ENCODE results near the gene FA2H.

DNA sequence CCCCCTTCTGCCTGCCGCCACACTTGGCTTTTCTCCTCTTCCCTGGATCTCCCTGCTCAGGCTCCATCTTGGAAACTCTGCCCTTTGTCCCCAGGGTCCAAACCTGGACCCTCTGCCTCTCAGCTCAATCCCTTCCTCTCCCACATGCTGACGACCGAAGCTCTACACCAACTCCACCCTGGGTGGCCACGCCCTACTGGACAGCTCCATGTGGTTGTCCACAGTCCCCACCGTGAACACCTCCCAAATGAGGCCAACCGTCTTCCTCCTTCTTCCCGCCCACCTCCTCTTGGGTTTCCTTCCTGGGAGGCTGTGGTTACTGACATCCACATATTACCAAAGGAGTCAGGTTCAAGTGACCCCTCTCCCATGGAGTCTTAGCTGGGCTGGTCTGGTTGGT, 51.4 kb downstream of the FA2H start:
- no peak for TF ChIP-seq NFE2L2 (conservative IDR thresholded peaks at IDR 0.05; ENCODE audit: low read length)
- no peak for TF ChIP-seq EHMT2 (IDR thresholded peaks at IDR 0.05; ENCODE audit: low read depth)
- TF ChIP-seq, protein P1, sequence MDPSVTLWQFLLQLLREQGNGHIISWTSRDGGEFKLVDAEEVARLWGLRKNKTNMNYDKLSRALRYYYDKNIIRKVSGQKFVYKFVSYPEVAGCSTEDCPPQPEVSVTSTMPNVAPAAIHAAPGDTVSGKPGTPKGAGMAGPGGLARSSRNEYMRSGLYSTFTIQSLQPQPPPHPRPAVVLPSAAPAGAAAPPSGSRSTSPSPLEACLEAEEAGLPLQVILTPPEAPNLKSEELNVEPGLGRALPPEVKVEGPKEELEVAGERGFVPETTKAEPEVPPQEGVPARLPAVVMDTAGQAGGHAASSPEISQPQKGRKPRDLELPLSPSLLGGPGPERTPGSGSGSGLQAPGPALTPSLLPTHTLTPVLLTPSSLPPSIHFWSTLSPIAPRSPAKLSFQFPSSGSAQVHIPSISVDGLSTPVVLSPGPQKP (IDR thresholded peaks at IDR 0.05; ENCODE audit: low read depth, low read length), result no peak
- TF ChIP-seq, protein P2, sequence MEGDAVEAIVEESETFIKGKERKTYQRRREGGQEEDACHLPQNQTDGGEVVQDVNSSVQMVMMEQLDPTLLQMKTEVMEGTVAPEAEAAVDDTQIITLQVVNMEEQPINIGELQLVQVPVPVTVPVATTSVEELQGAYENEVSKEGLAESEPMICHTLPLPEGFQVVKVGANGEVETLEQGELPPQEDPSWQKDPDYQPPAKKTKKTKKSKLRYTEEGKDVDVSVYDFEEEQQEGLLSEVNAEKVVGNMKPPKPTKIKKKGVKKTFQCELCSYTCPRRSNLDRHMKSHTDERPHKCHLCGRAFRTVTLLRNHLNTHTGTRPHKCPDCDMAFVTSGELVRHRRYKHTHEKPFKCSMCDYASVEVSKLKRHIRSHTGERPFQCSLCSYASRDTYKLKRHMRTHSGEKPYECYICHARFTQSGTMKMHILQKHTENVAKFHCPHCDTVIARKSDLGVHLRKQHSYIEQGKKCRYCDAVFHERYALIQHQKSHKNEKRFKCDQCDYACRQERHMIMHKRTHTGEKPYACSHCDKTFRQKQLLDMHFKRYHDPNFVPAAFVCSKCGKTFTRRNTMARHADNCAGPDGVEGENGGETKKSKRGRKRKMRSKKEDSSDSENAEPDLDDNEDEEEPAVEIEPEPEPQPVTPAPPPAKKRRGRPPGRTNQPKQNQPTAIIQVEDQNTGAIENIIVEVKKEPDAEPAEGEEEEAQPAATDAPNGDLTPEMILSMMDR (IDR thresholded peaks at IDR 0.05), result no peak
- TF ChIP-seq, protein P3, sequence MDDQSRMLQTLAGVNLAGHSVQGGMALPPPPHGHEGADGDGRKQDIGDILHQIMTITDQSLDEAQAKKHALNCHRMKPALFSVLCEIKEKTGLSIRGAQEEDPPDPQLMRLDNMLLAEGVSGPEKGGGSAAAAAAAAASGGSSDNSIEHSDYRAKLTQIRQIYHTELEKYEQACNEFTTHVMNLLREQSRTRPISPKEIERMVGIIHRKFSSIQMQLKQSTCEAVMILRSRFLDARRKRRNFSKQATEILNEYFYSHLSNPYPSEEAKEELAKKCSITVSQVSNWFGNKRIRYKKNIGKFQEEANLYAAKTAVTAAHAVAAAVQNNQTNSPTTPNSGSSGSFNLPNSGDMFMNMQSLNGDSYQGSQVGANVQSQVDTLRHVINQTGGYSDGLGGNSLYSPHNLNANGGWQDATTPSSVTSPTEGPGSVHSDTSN (IDR thresholded peaks at IDR 0.05), result no peak
- TF ChIP-seq SMC3 (IDR thresholded peaks at IDR 0.05), result no peak
- no peak for TF ChIP-seq POLR2A (IDR thresholded peaks at IDR 0.05; ENCODE audit: low read length)
- no peak for TF ChIP-seq CEBPB (IDR thresholded peaks at IDR 0.05)
- no peak for TF ChIP-seq ESRRA (IDR thresholded peaks at IDR 0.05; ENCODE audit: borderline replicate concordance, low read length)
- TF ChIP-seq POLR2AphosphoS2 (conservative IDR thresholded peaks at IDR 0.05; ENCODE audit: low read length), result no peak
- TF ChIP-seq CHD2 (IDR thresholded peaks at IDR 0.05; ENCODE audit: low read length, partially characterized antibody), result no peak
- no peak for TF ChIP-seq EP300 (IDR thresholded peaks at IDR 0.05)
- no peak for TF ChIP-seq RFX5 (IDR thresholded peaks at IDR 0.05)
- no peak for TF ChIP-seq FOSL2 (IDR thresholded peaks at IDR 0.05)
- no peak for TF ChIP-seq FOSL2 (CRISPR knock-in tag; IDR thresholded peaks at IDR 0.05)
